GM19035 (cell line): ENCODE measurements around the gene UACA.

Experiments
- ATAC-seq: cut with Tn5 transposase; IDR thresholded peaks from one replicate; pipeline ENCODE4 v1.9.1; 2021; ENCODE audit not compliant: unreplicated experiment

The UACA gene

GRCh38 chr15:70715840-70716485, 47.4 kb downstream of the UACA start:
- ATAC-seq, result no peak

GRCh38 chr15:70714565-70714964, 48.8 kb downstream of the UACA start:
- no peak for ATAC-seq

- no peak for ATAC-seq
Observed at GRCh38 chr15:70714015-70714414, 49.3 kb downstream of the UACA start.

- no peak for ATAC-seq
Observed at GRCh38 chr15:70712271-70712670, 51.1 kb downstream of the UACA start.

GRCh38 chr15:70710714-70711113, 52.6 kb downstream of the UACA start:
- no peak for ATAC-seq

GRCh38 chr15:70708839-70709238, 54.5 kb downstream of the UACA start:
- no peak for ATAC-seq

GRCh38 chr15:70707686-70708300, 55.6 kb downstream of the UACA start:
- no peak for ATAC-seq

- no peak for ATAC-seq
Observed at GRCh38 chr15:70704731-70705130, 58.6 kb downstream of the UACA start.

GRCh38 chr15:70704166-70704565, 59.2 kb downstream of the UACA start:
- no peak for ATAC-seq

GRCh38 chr15:70703096-70703878, 60.1 kb downstream of the UACA start:
- no peak for ATAC-seq

- no peak for ATAC-seq
Observed at GRCh38 chr15:70702584-70702983, 60.8 kb downstream of the UACA start.

GRCh38 chr15:70701891-70702568, 61.3 kb downstream of the UACA start:
- ATAC-seq, result no peak

- no peak for ATAC-seq
Observed at GRCh38 chr15:70701171-70701570, 62.2 kb downstream of the UACA start.

GRCh38 chr15:70699890-70700289, 63.5 kb downstream of the UACA start:
- ATAC-seq, result no peak

GRCh38 chr15:70698836-70699390, 64.4 kb downstream of the UACA start:
- no peak for ATAC-seq

- no peak for ATAC-seq
Observed at GRCh38 chr15:70698426-70698825, 64.9 kb downstream of the UACA start.

- ATAC-seq, result no peak
Observed at GRCh38 chr15:70690491-70691276, 72.7 kb downstream of the UACA start.

GRCh38 chr15:70690021-70690420, 73.3 kb downstream of the UACA start:
- no peak for ATAC-seq

GRCh38 chr15:70687482-70687881, 75.9 kb downstream of the UACA start:
- no peak for ATAC-seq

GRCh38 chr15:70680817-70681216, 82.5 kb downstream of the UACA start:
- no peak for ATAC-seq

- no peak for ATAC-seq
Observed at GRCh38 chr15:70679919-70680231, 83.5 kb downstream of the UACA start.
